Smooth muscle cell (in vitro differentiated cells): ENCODE measurements around the gene CACNA1D. TPM values are rescaled to one million over a fixed set of nuclear protein-coding genes. Genes with fewer than 3 reads are reported as not detected.

Source experiments
- DNase-seq: peaks from one replicate; lab custom pipeline; 2025; ENCODE audit not compliant: unreplicated experiment; lab: John Stamatoyannopoulos, UW
- H2AFZ ChIP-seq: fragments of 200-600 bp; sonication (generic); 2 replicates; pipeline ENCODE4 v1.6.0; 2016; ENCODE audit warnings: antibody characterized with exemption, low read depth, mild to moderate bottlenecking
- H3F3A ChIP-seq: fragments of 200-600 bp; sonication (generic); 2 replicates; pipeline ENCODE4 v1.6.0; 2017; ENCODE audit warnings: antibody characterized with exemption, low read depth
- H3K27ac ChIP-seq: fragments of 200-600 bp; sonication (generic); 2 replicates; pipeline ENCODE4 v1.5.1; 2016; ENCODE audit warnings: low read depth, mild to moderate bottlenecking
- H3K27me3 ChIP-seq: fragments of 200-600 bp; sonication (generic); 2 replicates; pipeline ENCODE4 v1.6.1; 2016; ENCODE audit warnings: low read depth, mild to moderate bottlenecking
- H3K36me3 ChIP-seq: fragments of 200-600 bp; sonication (generic); 2 replicates; pipeline ENCODE4 v1.5.1; 2016; ENCODE audit warnings: low read depth
- H3K4me1 ChIP-seq: fragments of 200-600 bp; sonication (generic); 2 replicates; pipeline ENCODE4 v1.5.1; 2016; ENCODE audit warnings: low read depth
- H3K4me2 ChIP-seq: fragments of 200-600 bp; sonication (generic); 2 replicates; pipeline ENCODE4 v1.6.0; 2016; ENCODE audit warnings: mild to moderate bottlenecking
- H3K4me3 ChIP-seq: fragments of 200-600 bp; sonication (generic); 2 replicates; pipeline ENCODE4 v1.5.1; 2016; ENCODE audit warnings: mild to moderate bottlenecking
- H3K79me2 ChIP-seq: fragments of 200-600 bp; sonication (generic); 2 replicates; pipeline ENCODE4 v1.6.0; 2016; ENCODE audit warnings: low read depth, mild to moderate bottlenecking
- H3K9ac ChIP-seq: fragments of 200-600 bp; sonication (generic); 2 replicates; pipeline ENCODE4 v1.6.0; 2016; ENCODE audit warnings: low read depth
- H3K9me3 ChIP-seq: fragments of 200-600 bp; sonication (generic); replicated peaks from 2 replicates; pipeline ENCODE4 v1.5.1; 2016; ENCODE audit warnings: low read depth
- H4K20me1 ChIP-seq: fragments of 200-600 bp; sonication (generic); 2 replicates; pipeline ENCODE4 v1.6.0; 2016; ENCODE audit warnings: low read depth
- WGBS: methylation state at CpG from one replicate; pipeline ENCODE4 v1.1.7; 2016; ENCODE audit warnings: low lambda C conversion rate; 5-methylcytosine and 5-hydroxymethylcytosine counted together
- polyA plus RNA-seq: library from polyadenylated mRNA; unstranded; fragments of >200 nt; fragmentation: Nextera tagmentation; extraction: Ambion mirVana; gene quantifications from 2 replicates; pipeline ENCODE4 v1.2.1, GENCODE V29; 2016
- total RNA-seq: library from RNA; depleted of rRNA; stranded (reverse); fragments of >200 nt; gene quantifications from 2 replicates; pipeline ENCODE4 v1.2.3, GENCODE V29; 2014
- TF ChIP-seq, protein P1 (sequence below): fragments of 200-600 bp; sonication (generic); IDR thresholded peaks from 2 replicates; pipeline ENCODE4 v1.5.1; 2017; ENCODE audit warnings: borderline replicate concordance, mild to moderate bottlenecking, antibody characterized with exemption; ENCODE audit not compliant: insufficient read depth, poor library complexity, severe bottlenecking

The CACNA1D gene
- total and polyA plus RNA-seq, 2 experiments from 2014 or later = 0.63 to 1.4 TPM

- H2AFZ ChIP-seq = no peak overlapping the region
- TF ChIP-seq, protein P1, sequence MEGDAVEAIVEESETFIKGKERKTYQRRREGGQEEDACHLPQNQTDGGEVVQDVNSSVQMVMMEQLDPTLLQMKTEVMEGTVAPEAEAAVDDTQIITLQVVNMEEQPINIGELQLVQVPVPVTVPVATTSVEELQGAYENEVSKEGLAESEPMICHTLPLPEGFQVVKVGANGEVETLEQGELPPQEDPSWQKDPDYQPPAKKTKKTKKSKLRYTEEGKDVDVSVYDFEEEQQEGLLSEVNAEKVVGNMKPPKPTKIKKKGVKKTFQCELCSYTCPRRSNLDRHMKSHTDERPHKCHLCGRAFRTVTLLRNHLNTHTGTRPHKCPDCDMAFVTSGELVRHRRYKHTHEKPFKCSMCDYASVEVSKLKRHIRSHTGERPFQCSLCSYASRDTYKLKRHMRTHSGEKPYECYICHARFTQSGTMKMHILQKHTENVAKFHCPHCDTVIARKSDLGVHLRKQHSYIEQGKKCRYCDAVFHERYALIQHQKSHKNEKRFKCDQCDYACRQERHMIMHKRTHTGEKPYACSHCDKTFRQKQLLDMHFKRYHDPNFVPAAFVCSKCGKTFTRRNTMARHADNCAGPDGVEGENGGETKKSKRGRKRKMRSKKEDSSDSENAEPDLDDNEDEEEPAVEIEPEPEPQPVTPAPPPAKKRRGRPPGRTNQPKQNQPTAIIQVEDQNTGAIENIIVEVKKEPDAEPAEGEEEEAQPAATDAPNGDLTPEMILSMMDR = no peak
- H3K27me3 ChIP-seq = peaks cover 43% of the 10 kb centered on the region
- 85% methylated on average over 4 of the region's 4 CpGs for WGBS
- H3K4me3 ChIP-seq = no peak overlapping the region
- H4K20me1 ChIP-seq = no peaks in the 10 kb centered on the region
- H3K27ac ChIP-seq = no peak overlapping the region
- no peaks in the 10 kb centered on the region for H3K36me3 ChIP-seq
- no peak overlapping the region for H3K9ac ChIP-seq
- no peaks in the 10 kb centered on the region for H3K9me3 ChIP-seq
- DNase-seq = no peak
- H3K4me1 ChIP-seq = no peaks in the 10 kb centered on the region
- no peak overlapping the region for H3K4me2 ChIP-seq
- H3K79me2 ChIP-seq = no peaks in the 10 kb centered on the region
- no peaks in the 10 kb centered on the region for H3F3A ChIP-seq
Measured at GRCh38 chr3:53694046-53694445, 199.6 kb downstream of the CACNA1D start.

GRCh38 chr3:53694666-53695323 lies 200.4 kb downstream of the CACNA1D start:
- TF ChIP-seq, protein P1 = no peak
- Histone ChIP-seq H3K79me2 (no peaks in the 10 kb centered on the region), H3K4me1 (no peaks in the 10 kb centered on the region), H3F3A (no peaks in the 10 kb centered on the region), H3K36me3 (no peaks in the 10 kb centered on the region), H4K20me1 (no peaks in the 10 kb centered on the region), H3K4me2 (no peak overlapping the region), H3K4me3 (no peak overlapping the region), H2AFZ (no peak overlapping the region), H3K9me3 (no peaks in the 10 kb centered on the region), H3K9ac (no peak overlapping the region), H3K27me3 (peaks cover 49% of the 10 kb centered on the region), H3K27ac (no peak overlapping the region)
- WGBS = 82% methylated on average over 15 of the region's 15 CpGs
- DNase-seq = no peak

DNA sequence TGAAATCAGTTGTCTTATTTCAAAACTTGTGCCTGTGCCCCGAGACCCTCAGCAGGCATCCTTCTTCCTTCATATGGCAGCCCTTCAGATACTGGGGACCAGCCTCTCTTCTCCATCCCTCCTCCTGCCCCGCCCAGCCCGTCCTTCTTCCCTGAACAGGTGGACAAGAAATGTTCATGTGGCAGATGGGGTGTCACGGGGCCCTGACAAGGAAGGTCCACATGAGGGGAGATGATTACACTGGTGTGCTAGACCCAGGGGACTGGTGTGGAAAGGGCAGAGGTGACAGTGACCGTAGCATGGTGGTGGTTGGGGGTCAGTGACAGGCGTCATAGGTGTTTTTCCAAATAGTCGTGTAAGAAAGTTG lies 200.9 kb downstream of the CACNA1D start:
- no peak for DNase-seq
- no peak overlapping the region for H3K4me2 ChIP-seq
- H3K4me3 ChIP-seq = no peak overlapping the region
- H3K4me1 ChIP-seq = no peaks in the 10 kb centered on the region
- WGBS = 74% methylated on average over 7 of the region's 7 CpGs
- peaks cover 52% of the 10 kb centered on the region for H3K27me3 ChIP-seq
- no peaks in the 10 kb centered on the region for H4K20me1 ChIP-seq
- H3K79me2 ChIP-seq = no peaks in the 10 kb centered on the region
- no peak overlapping the region for H3K9ac ChIP-seq
- no peaks in the 10 kb centered on the region for H3K9me3 ChIP-seq
- TF ChIP-seq, protein P1 = no peak
- no peak overlapping the region for H3K27ac ChIP-seq
- no peaks in the 10 kb centered on the region for H3K36me3 ChIP-seq
- no peaks in the 10 kb centered on the region for H3F3A ChIP-seq
- no peak overlapping the region for H2AFZ ChIP-seq
